SK-N-SH (cell line): ENCODE results near the gene GALK2. TPM values are rescaled to one million over a fixed set of nuclear protein-coding genes. Genes with fewer than 3 reads are reported as not detected.

Experiments used
- CTCF ChIA-PET: fragments of 300-600, 350-600 bp; formaldehyde crosslinking; extraction: SDS; loops from one replicate; lab custom pipeline; 2021; lab: Yijun Ruan, JAX
- POLR2A ChIA-PET: fragments of 350-600 bp; sonication (Branson Sonifier 250); formaldehyde crosslinking; extraction: SDS; loops from one replicate; lab custom pipeline; 2020; ENCODE audit warnings: antibody characterized with exemption, inconsistent platforms; lab: Yijun Ruan, JAX
- DNase-seq: peaks from one replicate; pipeline ENCODE4 v3.0.0; 2012
- H2AFZ ChIP-seq: fragments of 200-600 bp; sonication (generic); 2 replicates; pipeline ENCODE4 v1.8.1; 2016; ENCODE audit warnings: antibody characterized with exemption, mild to moderate bottlenecking, low read depth
- H3F3A ChIP-seq: fragments of 200-600 bp; sonication (generic); replicated peaks from 2 replicates; pipeline ENCODE3; 2016; ENCODE audit warnings: antibody characterized with exemption, mild to moderate bottlenecking; ENCODE audit not compliant: insufficient read depth
- H3K27ac ChIP-seq, 2 experiments: fragments of 200-500 bp in 1 of 2; fragments of 200-600 bp in 1 of 2; sonication (Bioruptor generic) in 1 of 2; sonication (generic), shearing (Covaris generic) in 1 of 2; 2 replicates each; pipeline versions ENCODE4 v1.5.1 to v1.6.1; 2014 to 2016; ENCODE audit warnings: low read depth in 2 of 2, inconsistent platforms in 1 of 2, low read length in 1 of 2, mild to moderate bottlenecking in 1 of 2, mixed read lengths in 1 of 2
- H3K27me3 ChIP-seq: fragments of 200-600 bp; sonication (generic), shearing (Covaris generic); 2 replicates; pipeline ENCODE4 v1.6.1; 2016; ENCODE audit warnings: mixed run types; ENCODE audit not compliant: insufficient read depth
- H3K36me3 ChIP-seq, 2 experiments: fragments of 200-500 bp in 1 of 2; fragments of 200-600 bp in 1 of 2; sonication (Bioruptor generic) in 1 of 2; sonication (generic) in 1 of 2; replicated peaks in 1 of 2; 2 replicates each; pipeline versions ENCODE3 to v1.5.1; 2014 to 2016; ENCODE audit warnings: low read length in 1 of 2, mild to moderate bottlenecking in 1 of 2; ENCODE audit not compliant: insufficient read depth in 2 of 2, control insufficient read depth in 1 of 2
- H3K4me1 ChIP-seq, 2 experiments: fragments of 200-500 bp in 1 of 2; fragments of 200-600 bp in 1 of 2; sonication (Bioruptor generic) in 1 of 2; sonication (generic), shearing (Covaris generic) in 1 of 2; 2 replicates each; pipeline versions ENCODE4 v1.5.1 to v1.6.1; 2014 to 2016; ENCODE audit warnings: low read depth in 1 of 2, low read length in 1 of 2, mixed run types in 1 of 2; ENCODE audit not compliant: insufficient read depth in 2 of 2, control insufficient read depth in 1 of 2
- H3K4me2 ChIP-seq: fragments of 200-600 bp; sonication (generic), shearing (Covaris generic); 2 replicates; pipeline ENCODE4 v1.6.1; 2017; ENCODE audit warnings: mixed run types
- H3K4me3 ChIP-seq, 2 experiments: fragments of 200-500 bp in 1 of 2; fragments of 200-600 bp in 1 of 2; sonication (Bioruptor generic) in 1 of 2; sonication (generic), shearing (Covaris generic) in 1 of 2; 2 replicates each; pipeline versions ENCODE4 v1.5.1 to v1.8.1; 2014 to 2016; ENCODE audit warnings: low read depth in 2 of 2, inconsistent platforms in 1 of 2, low read length in 1 of 2, mild to moderate bottlenecking in 1 of 2, mixed read lengths in 1 of 2, moderate library complexity in 1 of 2
- H3K79me2 ChIP-seq: fragments of 200-600 bp; sonication (generic); 2 replicates; pipeline ENCODE4 v1.8.1; 2017; ENCODE audit warnings: mild to moderate bottlenecking; ENCODE audit not compliant: insufficient read depth
- H3K9ac ChIP-seq: fragments of 200-600 bp; sonication (generic); 2 replicates; pipeline ENCODE4 v1.6.1; 2017; ENCODE audit warnings: mixed run types
- H3K9me2 ChIP-seq: fragments of 200-600 bp; sonication (generic); 2 replicates; pipeline ENCODE4 v1.6.1; 2017; ENCODE audit warnings: mixed run types
- H3K9me3 ChIP-seq: fragments of 200-600 bp; sonication (generic); 2 replicates; pipeline ENCODE4 v1.6.1; 2017; ENCODE audit warnings: mixed run types, mild to moderate bottlenecking, moderate library complexity
- H4K20me1 ChIP-seq: fragments of 200-600 bp; sonication (generic); 2 replicates; pipeline ENCODE4 v1.6.1; 2017; ENCODE audit warnings: mild to moderate bottlenecking, mixed run types; ENCODE audit not compliant: insufficient read depth
- CHD2 ChIP-seq: fragments of 150-350 bp; IDR thresholded peaks from 2 replicates; pipeline ENCODE4 v1.6.1; 2018; ENCODE audit warnings: low read length; ENCODE audit not compliant: partially characterized antibody
- ELF1 ChIP-seq: IDR thresholded peaks from 2 replicates; pipeline ENCODE4 v1.4.0; 2012
- FOXM1 ChIP-seq: IDR thresholded peaks from 2 replicates; pipeline ENCODE4 v1.4.0; 2012; ENCODE audit warnings: low read depth, mild to moderate bottlenecking
- GABPA ChIP-seq: IDR thresholded peaks from 2 replicates; pipeline ENCODE4 v1.4.0; 2012; ENCODE audit warnings: low read depth, mild to moderate bottlenecking
- GATA2 ChIP-seq: sonication (generic); formaldehyde crosslinking; IDR thresholded peaks from 2 replicates; pipeline ENCODE4 v1.5.0; 2020; ENCODE audit warnings: mild to moderate bottlenecking, missing genetic modification reagents
- MEF2A ChIP-seq: IDR thresholded peaks from 2 replicates; pipeline ENCODE4 v1.4.0; 2012; ENCODE audit warnings: low read depth, borderline replicate concordance
- MXI1 ChIP-seq: IDR thresholded peaks from 2 replicates; pipeline ENCODE4 v1.6.1; 2012; ENCODE audit warnings: mild to moderate bottlenecking, low read depth, low read length, improper control_type of control experiment
- NFIC ChIP-seq: IDR thresholded peaks from 2 replicates; pipeline ENCODE4 v1.4.0; 2012; ENCODE audit warnings: borderline replicate concordance
- NRF1 ChIP-seq: IDR thresholded peaks from 2 replicates; pipeline ENCODE4 v1.6.1; 2012; ENCODE audit warnings: low read depth, mild to moderate bottlenecking, low read length
- RAD21 ChIP-seq: IDR thresholded peaks from 2 replicates; pipeline ENCODE4 v1.6.1; 2012; ENCODE audit warnings: mild to moderate bottlenecking, low read length
- RFX5 ChIP-seq: IDR thresholded peaks from 2 replicates; pipeline ENCODE4 v1.6.1; 2012; ENCODE audit warnings: mild to moderate bottlenecking, improper control_type of control experiment, low read length
- SMC3 ChIP-seq: IDR thresholded peaks from 2 replicates; pipeline ENCODE4 v1.6.1; 2012; ENCODE audit warnings: low read depth, low read length, improper control_type of control experiment
- YY1 ChIP-seq: IDR thresholded peaks from 2 replicates; pipeline ENCODE4 v1.4.0; 2012; ENCODE audit warnings: low read depth, mild to moderate bottlenecking
- WGBS: methylation state at CpG from one replicate; pipeline ENCODE4 v1.1.6; 2017; ENCODE audit warnings: low lambda C conversion rate; 5-methylcytosine and 5-hydroxymethylcytosine counted together
- polyA plus RNA-seq, 3 experiments: library from polyadenylated mRNA; depleted of rRNA; stranded (reverse); fragments of >200 nt; gene quantifications; 2 replicates each; pipeline ENCODE4 v1.2.3, GENCODE V29; 2012
- TF ChIP-seq, protein P1 (sequence below): IDR thresholded peaks from 2 replicates; pipeline ENCODE4 v1.6.1; 2012; ENCODE audit warnings: mild to moderate bottlenecking, low read depth, low read length, moderate library complexity
- TF ChIP-seq, protein P2 (sequence below): IDR thresholded peaks from 2 replicates; pipeline ENCODE4 v1.4.0; 2012; ENCODE audit warnings: low read depth, borderline replicate concordance
- TF ChIP-seq, protein P3 (sequence below): fragments of 200-600 bp; sonication (generic); IDR thresholded peaks from 2 replicates; pipeline ENCODE4 v1.6.1; 2017; ENCODE audit warnings: antibody characterized with exemption, mild to moderate bottlenecking, moderate library complexity
- TF ChIP-seq, protein P4 (sequence below): fragments of 150-350 bp; IDR thresholded peaks from 2 replicates; pipeline ENCODE4 v1.6.1; 2016; ENCODE audit warnings: mild to moderate bottlenecking, low read depth, low read length
- TF ChIP-seq, protein P5 (sequence below): fragments of 150-350 bp; IDR thresholded peaks from 2 replicates; pipeline ENCODE4 v1.6.1; 2017; ENCODE audit warnings: antibody characterized with exemption, low read length, low read depth, borderline replicate concordance

Gene GALK2
- polyA plus RNA-seq, 1 of the 3 experiments (the other 2 are of a cell fraction): 19.0 TPM

DNA sequence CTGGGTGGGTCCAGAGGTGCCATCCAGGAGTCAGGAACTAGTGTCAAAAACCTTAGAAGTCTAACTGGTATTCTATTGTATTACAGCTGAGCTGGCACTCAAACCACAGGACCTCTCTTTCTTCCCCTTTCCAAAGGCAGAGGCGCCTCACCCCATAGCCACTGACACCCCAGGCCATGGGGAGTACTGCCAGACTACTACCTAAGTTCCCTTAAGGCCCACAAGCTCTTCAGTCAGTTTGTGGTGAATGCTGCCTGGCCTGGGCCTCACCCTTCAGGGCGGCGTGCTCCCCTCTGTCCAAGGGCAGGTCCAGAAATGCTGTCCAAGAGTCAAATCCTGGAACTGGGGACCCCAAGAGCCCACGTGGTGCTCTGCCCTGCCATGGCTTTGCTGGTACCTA lies 209.9 kb downstream of the GALK2 start:
- Histone ChIP-seq H3K27ac (no peak overlapping the region), H3K79me2 (no peaks in the 10 kb centered on the region), H3K9me3 (no peaks in the 10 kb centered on the region), H3K4me2 (no peak overlapping the region), H3K4me3 (no peak overlapping the region), H2AFZ (no peak overlapping the region), H3K36me3 (no peaks in the 10 kb centered on the region), H3K9me2 (no peaks in the 10 kb centered on the region), H3K27me3 (no peaks in the 10 kb centered on the region), H4K20me1 (no peaks in the 10 kb centered on the region), H3K9ac (no peak overlapping the region), H3F3A (no peaks in the 10 kb centered on the region), H3K4me1 (no peaks in the 10 kb centered on the region; a peak in 1 of 4 replicates)
- DNase-seq: no peak
- POLR2A ChIA-PET: no interaction called here
- WGBS: 20% methylated on average over 2 of the region's 4 CpGs
- no peak for TF ChIP-seq NRF1
- CTCF ChIA-PET: no interaction called here

DNA sequence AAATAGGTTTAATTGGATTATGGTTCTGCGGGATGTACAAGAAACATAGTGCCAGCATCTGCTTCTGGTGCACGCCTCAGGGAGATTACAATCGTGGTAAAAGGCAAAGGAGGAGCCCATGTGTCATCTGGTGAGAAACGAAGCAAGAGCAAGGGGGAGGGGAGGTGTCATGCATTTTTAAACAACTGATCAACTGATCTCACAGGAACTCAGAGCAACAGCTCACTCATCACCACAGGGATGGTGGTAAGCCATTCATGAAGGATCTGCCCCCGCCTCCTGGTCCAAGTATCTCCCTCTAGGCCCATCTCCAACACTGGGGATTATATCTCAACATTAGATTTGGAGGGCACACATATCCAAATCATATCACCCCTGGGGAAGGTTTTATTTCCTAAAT lies 210.9 kb downstream of the GALK2 start:
- Histone ChIP-seq H3K9me3 (no peaks in the 10 kb centered on the region), H3K27ac (no peak overlapping the region)

More for the DNA sequence above, 210.9 kb downstream of the GALK2 start:
- Histone ChIP-seq H3K4me1 (no peaks in the 10 kb centered on the region; a peak in 1 of 4 replicates), H3K79me2 (no peaks in the 10 kb centered on the region), H2AFZ (no peak overlapping the region), H3K27me3 (no peaks in the 10 kb centered on the region), H3K9me2 (no peaks in the 10 kb centered on the region), H3K9ac (no peak overlapping the region), H3F3A (no peaks in the 10 kb centered on the region), H4K20me1 (no peaks in the 10 kb centered on the region), H3K4me3 (no peak overlapping the region), H3K4me2 (no peak overlapping the region), H3K36me3 (no peaks in the 10 kb centered on the region)
- TF ChIP-seq FOXM1 (no peak), ELF1 (no peak), YY1 (no peak), GABPA (no peak), MEF2A (no peak), GATA2 (CRISPR knock-in tag) (no peak), RFX5 (no peak), MXI1 (no peak), CHD2 (no peak), SMC3 (no peak), RAD21 (no peak), NFIC (no peak)
- TF ChIP-seq, protein P1, sequence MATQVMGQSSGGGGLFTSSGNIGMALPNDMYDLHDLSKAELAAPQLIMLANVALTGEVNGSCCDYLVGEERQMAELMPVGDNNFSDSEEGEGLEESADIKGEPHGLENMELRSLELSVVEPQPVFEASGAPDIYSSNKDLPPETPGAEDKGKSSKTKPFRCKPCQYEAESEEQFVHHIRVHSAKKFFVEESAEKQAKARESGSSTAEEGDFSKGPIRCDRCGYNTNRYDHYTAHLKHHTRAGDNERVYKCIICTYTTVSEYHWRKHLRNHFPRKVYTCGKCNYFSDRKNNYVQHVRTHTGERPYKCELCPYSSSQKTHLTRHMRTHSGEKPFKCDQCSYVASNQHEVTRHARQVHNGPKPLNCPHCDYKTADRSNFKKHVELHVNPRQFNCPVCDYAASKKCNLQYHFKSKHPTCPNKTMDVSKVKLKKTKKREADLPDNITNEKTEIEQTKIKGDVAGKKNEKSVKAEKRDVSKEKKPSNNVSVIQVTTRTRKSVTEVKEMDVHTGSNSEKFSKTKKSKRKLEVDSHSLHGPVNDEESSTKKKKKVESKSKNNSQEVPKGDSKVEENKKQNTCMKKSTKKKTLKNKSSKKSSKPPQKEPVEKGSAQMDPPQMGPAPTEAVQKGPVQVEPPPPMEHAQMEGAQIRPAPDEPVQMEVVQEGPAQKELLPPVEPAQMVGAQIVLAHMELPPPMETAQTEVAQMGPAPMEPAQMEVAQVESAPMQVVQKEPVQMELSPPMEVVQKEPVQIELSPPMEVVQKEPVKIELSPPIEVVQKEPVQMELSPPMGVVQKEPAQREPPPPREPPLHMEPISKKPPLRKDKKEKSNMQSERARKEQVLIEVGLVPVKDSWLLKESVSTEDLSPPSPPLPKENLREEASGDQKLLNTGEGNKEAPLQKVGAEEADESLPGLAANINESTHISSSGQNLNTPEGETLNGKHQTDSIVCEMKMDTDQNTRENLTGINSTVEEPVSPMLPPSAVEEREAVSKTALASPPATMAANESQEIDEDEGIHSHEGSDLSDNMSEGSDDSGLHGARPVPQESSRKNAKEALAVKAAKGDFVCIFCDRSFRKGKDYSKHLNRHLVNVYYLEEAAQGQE: no peak
- TF ChIP-seq, protein P2, sequence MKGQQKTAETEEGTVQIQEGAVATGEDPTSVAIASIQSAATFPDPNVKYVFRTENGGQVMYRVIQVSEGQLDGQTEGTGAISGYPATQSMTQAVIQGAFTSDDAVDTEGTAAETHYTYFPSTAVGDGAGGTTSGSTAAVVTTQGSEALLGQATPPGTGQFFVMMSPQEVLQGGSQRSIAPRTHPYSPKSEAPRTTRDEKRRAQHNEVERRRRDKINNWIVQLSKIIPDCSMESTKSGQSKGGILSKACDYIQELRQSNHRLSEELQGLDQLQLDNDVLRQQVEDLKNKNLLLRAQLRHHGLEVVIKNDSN: no peak
- TF ChIP-seq, protein P3, sequence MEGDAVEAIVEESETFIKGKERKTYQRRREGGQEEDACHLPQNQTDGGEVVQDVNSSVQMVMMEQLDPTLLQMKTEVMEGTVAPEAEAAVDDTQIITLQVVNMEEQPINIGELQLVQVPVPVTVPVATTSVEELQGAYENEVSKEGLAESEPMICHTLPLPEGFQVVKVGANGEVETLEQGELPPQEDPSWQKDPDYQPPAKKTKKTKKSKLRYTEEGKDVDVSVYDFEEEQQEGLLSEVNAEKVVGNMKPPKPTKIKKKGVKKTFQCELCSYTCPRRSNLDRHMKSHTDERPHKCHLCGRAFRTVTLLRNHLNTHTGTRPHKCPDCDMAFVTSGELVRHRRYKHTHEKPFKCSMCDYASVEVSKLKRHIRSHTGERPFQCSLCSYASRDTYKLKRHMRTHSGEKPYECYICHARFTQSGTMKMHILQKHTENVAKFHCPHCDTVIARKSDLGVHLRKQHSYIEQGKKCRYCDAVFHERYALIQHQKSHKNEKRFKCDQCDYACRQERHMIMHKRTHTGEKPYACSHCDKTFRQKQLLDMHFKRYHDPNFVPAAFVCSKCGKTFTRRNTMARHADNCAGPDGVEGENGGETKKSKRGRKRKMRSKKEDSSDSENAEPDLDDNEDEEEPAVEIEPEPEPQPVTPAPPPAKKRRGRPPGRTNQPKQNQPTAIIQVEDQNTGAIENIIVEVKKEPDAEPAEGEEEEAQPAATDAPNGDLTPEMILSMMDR: no peak
- TF ChIP-seq, protein P4, sequence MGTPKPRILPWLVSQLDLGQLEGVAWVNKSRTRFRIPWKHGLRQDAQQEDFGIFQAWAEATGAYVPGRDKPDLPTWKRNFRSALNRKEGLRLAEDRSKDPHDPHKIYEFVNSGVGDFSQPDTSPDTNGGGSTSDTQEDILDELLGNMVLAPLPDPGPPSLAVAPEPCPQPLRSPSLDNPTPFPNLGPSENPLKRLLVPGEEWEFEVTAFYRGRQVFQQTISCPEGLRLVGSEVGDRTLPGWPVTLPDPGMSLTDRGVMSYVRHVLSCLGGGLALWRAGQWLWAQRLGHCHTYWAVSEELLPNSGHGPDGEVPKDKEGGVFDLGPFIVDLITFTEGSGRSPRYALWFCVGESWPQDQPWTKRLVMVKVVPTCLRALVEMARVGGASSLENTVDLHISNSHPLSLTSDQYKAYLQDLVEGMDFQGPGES: no peak
- TF ChIP-seq, protein P5, sequence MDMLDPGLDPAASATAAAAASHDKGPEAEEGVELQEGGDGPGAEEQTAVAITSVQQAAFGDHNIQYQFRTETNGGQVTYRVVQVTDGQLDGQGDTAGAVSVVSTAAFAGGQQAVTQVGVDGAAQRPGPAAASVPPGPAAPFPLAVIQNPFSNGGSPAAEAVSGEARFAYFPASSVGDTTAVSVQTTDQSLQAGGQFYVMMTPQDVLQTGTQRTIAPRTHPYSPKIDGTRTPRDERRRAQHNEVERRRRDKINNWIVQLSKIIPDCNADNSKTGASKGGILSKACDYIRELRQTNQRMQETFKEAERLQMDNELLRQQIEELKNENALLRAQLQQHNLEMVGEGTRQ: no peak
- ChIA-PET POLR2A (no interaction called here), CTCF (interaction anchor here (1.5 kb wide), 1 partner anchor 11 kb away, joined by 3 read pairs; no protein-coding TSS in a partner anchor)
- 74% methylated on average over 5 of the region's 5 CpGs for WGBS
- DNase-seq: no peak
